HL-60/S4 (cell line): ENCODE results near the gene NAP1L4.

Experiments used
- in situ Hi-C: fragments of 300-500 bp; cut with MboI; formaldehyde crosslinking; loops from 2 replicates; pipeline ENCODE4 v1.14.3; 2022; ENCODE audit warnings: low sequenced_read_pairs

Gene NAP1L4

GRCh38 chr11:3011891-3012885, 20.1 kb upstream of the NAP1L4 start:
- in situ Hi-C loops: no loop called here

DNA sequence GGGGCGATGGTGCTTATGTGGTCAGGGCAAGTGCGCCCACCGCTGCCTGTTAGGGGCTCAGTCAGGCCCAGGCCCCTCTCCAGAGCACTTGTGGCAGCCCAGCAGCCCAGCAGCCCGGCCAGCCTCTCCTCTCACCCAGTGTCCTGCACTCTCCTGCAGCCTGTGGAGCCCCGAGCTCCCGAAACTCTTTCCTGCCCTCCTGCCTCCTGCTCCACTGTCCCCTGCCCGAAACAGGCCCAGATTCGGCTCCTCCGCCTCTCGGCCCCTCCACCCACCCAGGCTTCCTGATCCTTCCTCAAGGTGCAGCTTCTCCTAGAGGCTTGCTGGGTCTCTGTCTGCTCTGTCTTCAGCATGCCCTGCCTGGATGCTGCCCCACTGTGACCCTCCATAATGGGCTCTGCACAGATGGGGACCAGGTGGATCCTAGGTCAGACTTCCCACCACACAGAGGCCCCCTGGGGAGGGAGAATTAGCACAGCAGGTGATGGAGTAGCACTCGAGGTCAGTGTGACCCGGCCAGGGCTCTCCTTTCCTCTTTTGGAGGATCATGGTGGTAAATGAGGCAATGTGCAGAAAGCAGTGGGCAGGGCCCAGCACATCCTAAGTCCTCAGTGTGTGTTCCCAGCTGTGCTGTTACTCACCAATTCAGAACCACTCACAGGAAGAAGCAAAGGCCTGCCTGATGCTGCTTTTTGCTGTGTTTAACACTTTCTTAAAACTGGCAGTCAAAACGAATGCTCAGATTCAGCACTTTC, 18.6 kb upstream of the NAP1L4 start:
- in situ Hi-C loops: no loop called here

DNA sequence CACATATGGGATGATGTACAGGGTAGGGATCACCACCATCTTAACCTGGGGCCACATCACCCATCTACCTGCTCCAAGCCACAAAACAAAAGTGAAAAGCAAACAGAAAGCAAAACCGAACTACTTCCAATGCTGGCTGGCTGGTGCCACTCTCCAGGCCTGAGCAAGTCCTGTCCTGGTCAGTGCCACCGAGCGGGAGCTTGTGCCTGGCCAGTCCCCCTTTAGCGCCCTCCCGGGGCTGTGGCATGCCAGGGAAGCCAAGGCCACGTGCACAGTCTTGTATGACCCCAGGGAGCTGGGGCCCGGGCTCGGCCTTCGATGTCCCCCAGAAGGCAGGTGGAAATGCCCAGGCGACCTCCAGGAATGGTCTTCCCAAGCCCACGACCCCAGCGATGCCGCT, 17.9 kb upstream of the NAP1L4 start:
- in situ Hi-C loops: no loop called here

GRCh38 chr11:3009481-3009880, 17.4 kb upstream of the NAP1L4 start:
- in situ Hi-C loops: no loop called here

DNA sequence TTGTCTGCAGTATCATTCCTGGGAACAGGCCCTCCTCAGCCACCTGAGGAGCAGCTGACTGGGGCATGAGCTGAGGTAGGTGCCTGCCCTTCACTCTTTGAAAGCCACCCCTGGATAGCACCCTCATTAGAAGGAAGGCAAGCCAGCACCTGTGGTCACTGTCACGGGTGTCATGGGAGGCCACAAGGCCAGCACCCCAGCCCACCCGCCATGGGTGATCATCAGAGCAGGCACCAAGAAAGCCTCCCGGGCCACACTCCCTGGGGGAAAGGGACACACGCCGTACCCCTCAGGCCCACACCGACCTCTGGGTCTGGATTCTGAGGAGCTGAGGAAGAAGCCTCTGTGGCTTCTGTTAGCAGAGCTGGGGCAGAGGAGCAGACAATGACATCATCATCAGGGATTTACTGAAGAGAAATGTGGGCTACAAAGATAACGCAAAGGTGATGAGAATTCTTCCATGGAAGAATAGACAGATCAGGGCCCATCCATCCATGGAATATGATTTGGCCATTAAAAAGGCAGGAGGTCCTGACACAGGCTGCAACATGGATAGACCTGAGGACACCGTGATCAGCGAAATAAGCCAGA, 16.7 kb upstream of the NAP1L4 start:
- in situ Hi-C loops: no loop called here

DNA sequence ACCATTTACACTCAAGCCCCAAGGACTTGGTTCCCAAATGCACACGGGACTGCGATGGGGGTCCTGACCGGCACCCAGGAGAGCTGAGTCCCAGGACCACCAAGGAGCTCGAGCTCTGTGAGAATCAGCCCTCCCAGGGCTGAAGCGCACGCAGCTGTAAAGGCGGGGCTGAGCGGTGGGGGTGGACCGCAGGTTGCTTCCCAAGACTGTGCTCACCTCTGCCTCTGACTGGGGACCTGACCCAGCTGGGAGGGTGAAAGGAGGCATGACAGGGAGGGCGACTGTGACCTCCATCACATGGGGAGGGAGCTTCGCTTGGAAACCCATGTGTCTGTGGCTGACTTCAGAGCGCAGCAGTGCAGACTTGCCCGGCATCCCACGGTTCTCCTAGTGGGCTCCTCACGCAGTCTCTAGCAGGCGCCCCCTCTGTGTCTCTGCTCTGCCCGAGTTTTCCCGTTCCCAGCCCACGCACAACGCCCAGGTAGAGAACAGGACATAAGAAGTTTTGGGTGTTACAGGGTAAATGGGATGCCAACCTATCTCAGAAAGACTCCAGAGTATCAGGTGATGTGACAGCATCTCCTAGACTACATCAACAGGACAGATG, 15.4 kb upstream of the NAP1L4 start:
- in situ Hi-C loops: no loop called here

DNA sequence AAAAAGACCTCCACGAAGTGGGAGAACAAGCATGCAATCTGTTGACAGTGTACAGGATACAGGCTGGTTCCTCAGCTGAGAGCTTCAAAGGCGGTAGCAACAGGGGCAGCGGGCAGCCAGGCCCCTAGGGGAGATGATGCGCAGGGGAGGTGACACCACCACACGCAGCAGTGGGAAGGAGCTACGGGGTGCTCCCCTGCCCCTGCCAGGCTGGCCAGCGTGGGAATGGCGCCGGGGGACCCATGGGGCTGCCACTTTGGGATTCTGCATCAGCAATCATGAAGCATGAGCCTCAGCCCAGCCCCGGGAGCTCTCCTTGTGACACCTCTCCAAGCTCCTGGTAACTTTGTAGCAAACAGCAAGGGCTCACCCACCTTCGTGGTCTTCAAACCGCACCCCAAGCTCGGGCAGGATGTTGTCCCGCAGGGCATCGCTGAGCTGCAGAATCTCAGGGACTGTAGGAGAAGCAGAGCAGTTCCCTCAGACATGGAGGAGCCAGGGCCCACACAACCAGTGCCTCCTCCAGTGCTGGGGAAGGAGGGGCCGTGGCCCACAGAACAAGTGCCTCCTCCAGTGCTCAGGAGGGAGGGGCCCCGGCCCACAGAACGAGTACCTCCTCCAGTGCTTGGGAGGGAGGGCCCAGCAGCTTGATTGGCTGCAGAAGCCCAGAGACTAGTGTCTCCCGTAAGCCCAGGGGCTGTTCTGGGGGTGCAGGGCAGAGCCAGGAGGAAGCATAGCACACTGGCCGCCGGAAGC, 14.6 kb upstream of the NAP1L4 start:
- in situ Hi-C loops: no loop called here

GRCh38 chr11:3004481-3004880, 12.4 kb upstream of the NAP1L4 start:
- in situ Hi-C loops: no loop called here

- in situ Hi-C loops: no loop called here
Observed at GRCh38 chr11:3003396-3004231, 11.5 kb upstream of the NAP1L4 start.

GRCh38 chr11:3002871-3003270, 10.7 kb upstream of the NAP1L4 start:
- in situ Hi-C loops: no loop called here

DNA sequence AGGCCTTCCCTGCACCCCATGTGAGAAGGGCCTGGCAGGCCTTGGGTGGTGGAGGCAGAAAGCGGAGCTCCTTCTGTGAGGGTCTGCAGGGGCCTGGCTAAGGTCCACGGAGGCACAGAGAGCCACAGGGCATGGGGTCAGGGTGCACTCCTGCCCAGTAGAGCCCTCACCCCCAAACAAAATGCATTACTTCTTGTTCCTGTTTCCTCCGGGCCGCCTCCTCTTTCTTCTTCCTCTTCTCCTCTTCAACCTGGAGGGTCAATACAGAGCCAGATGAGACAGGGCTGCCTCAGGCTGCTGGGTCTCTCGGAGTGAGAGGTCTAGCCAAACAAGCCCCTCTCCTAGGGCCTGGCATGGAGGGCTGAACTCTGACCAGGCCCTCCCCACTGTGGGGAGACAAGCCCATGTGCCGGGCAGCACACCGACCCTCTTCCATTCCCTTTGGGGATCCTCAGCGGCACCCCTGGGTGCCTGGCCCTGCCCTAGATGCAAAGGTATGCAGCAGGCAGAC, 10.3 kb upstream of the NAP1L4 start:
- in situ Hi-C loops: no loop called here

DNA sequence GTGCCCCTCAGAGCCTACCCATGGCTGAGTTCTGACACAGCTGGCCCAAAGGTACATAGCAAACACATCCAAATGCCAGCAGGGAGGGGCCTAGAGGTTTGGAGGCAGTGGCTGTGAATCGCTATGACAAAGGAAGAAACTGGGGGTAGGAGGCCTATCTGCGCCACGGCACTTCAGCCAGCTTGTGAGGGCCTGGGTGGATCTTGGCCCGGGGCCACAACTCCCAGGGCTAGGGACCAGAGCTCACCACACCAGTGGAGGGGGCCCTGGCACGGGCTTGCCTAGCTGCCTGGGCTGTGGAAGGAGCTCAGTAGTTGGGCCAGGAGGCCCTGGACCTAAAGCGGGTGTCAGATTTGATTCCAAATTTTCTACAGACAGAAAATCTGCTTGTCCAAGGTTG, 9.4 kb upstream of the NAP1L4 start:
- in situ Hi-C loops: no loop called here

- in situ Hi-C loops: no loop called here
Observed at GRCh38 chr11:3000032-3000961, 8.2 kb upstream of the NAP1L4 start.

- in situ Hi-C loops: no loop called here
Observed at GRCh38 chr11:2999464-2999998, 7.4 kb upstream of the NAP1L4 start.

- in situ Hi-C loops: no loop called here
Observed at GRCh38 chr11:2998073-2998850, 6.1 kb upstream of the NAP1L4 start.

DNA sequence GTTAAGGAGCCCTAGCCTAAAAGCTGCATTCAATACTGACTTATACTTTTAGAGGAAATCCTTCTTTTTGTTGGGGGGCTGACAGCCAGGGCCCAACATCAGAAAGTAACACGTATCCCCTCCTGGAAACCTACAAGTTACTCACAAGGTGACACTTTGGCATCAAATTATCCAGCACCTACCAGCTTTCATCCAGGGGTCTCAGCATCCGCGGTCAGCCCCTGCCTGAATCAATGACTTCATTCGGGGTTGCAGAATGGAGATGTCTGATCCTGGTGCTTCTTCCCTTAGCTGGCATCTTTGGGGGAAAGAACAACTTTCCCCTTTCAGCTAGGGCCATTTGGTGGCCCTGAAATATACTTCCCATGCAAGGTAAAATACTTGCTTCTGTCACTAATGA, 5.3 kb upstream of the NAP1L4 start:
- in situ Hi-C loops: no loop called here

DNA sequence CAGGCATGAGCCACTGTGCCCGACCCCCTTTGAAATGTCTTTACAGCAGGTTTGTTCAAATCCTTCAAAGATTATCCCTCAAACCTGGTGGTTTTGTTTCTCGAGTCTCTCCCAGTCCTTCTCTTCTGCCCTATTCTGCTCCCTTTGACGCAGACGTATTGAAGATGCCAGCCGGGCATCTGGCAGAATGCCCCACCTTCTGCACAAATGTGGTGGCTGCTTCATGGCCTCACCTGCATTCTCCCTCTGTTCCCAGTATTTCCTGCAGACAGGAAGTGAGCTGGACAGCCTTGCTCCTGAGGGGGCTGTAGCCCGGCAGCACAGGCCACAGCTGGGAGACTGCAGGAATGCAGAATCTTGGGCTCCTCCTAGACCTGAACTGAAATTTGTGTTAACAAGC, 4.8 kb upstream of the NAP1L4 start:
- in situ Hi-C loops: no loop called here
